Measurements from ENCODE around the gene BCR. TPM values are rescaled to one million over a fixed set of nuclear protein-coding genes. Genes with fewer than 3 reads are reported as not detected.

The BCR gene
- polyA plus RNA-seq, 1 donor from 2014 or later, result 57.5 TPM

GRCh38 chr22:23286296-23286695 is 106.0 kb downstream of the BCR start:
- Histone ChIP-seq H3F3A (ENCODE audit: insufficient read depth, low read length, poor library complexity, severe bottlenecking) (no peaks in the 10 kb centered on the region), H3K36me3 (ENCODE audit: insufficient read depth, low read length) (no peaks in the 10 kb centered on the region)

GRCh38 chr22:23287136-23288095 is 107.1 kb downstream of the BCR start:
- Histone ChIP-seq H3K27me3 (ENCODE audit: insufficient read depth, low read depth, low read length) (no peaks in the 10 kb centered on the region), H4K20me1 (ENCODE audit: insufficient read depth) (no peaks in the 10 kb centered on the region), H3K9ac (ENCODE audit: low read length) (no peak overlapping the region), H3K27ac (ENCODE audit: low read length) (no peak overlapping the region), H3K4me3 (ENCODE audit: low read length) (no peak overlapping the region), H3K9me3 (ENCODE audit: low read length) (no peaks in the 10 kb centered on the region), H3K79me2 (replicated peaks; ENCODE audit: insufficient read depth, low read length) (no peaks in the 10 kb centered on the region), H3K9me2 (ENCODE audit: insufficient read depth, low read length) (no peaks in the 10 kb centered on the region), H3F3A (ENCODE audit: insufficient read depth, low read length, poor library complexity, severe bottlenecking) (no peaks in the 10 kb centered on the region), H3K4me2 (ENCODE audit: low read length) (no peak overlapping the region), H3K36me3 (ENCODE audit: insufficient read depth, low read length) (no peaks in the 10 kb centered on the region), H2AFZ (ENCODE audit: low read depth, low read length) (no peak overlapping the region)
- TF ChIP-seq SMC3 (conservative IDR thresholded peaks at IDR 0.05; ENCODE audit: poor library complexity) (no peak), TAF1 (IDR thresholded peaks at IDR 0.05; ENCODE audit: low read depth) (no peak), POLR2AphosphoS5 (IDR thresholded peaks at IDR 0.05) (no peak), EZH2 (IDR thresholded peaks at IDR 0.05; ENCODE audit: borderline replicate concordance, insufficient read depth, low read length, poor library complexity, severe bottlenecking) (no peak), EP300 (conservative IDR thresholded peaks at IDR 0.05; ENCODE audit: poor library complexity, severe bottlenecking) (no peak), RAD21 (conservative IDR thresholded peaks at IDR 0.05) (no peak), MXI1 (conservative IDR thresholded peaks at IDR 0.05; ENCODE audit: poor library complexity, severe bottlenecking) (no peak)
- TF ChIP-seq, protein P1, sequence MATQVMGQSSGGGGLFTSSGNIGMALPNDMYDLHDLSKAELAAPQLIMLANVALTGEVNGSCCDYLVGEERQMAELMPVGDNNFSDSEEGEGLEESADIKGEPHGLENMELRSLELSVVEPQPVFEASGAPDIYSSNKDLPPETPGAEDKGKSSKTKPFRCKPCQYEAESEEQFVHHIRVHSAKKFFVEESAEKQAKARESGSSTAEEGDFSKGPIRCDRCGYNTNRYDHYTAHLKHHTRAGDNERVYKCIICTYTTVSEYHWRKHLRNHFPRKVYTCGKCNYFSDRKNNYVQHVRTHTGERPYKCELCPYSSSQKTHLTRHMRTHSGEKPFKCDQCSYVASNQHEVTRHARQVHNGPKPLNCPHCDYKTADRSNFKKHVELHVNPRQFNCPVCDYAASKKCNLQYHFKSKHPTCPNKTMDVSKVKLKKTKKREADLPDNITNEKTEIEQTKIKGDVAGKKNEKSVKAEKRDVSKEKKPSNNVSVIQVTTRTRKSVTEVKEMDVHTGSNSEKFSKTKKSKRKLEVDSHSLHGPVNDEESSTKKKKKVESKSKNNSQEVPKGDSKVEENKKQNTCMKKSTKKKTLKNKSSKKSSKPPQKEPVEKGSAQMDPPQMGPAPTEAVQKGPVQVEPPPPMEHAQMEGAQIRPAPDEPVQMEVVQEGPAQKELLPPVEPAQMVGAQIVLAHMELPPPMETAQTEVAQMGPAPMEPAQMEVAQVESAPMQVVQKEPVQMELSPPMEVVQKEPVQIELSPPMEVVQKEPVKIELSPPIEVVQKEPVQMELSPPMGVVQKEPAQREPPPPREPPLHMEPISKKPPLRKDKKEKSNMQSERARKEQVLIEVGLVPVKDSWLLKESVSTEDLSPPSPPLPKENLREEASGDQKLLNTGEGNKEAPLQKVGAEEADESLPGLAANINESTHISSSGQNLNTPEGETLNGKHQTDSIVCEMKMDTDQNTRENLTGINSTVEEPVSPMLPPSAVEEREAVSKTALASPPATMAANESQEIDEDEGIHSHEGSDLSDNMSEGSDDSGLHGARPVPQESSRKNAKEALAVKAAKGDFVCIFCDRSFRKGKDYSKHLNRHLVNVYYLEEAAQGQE (IDR thresholded peaks at IDR 0.05; ENCODE audit: borderline replicate concordance), result no peak
- TF ChIP-seq, protein P2, sequence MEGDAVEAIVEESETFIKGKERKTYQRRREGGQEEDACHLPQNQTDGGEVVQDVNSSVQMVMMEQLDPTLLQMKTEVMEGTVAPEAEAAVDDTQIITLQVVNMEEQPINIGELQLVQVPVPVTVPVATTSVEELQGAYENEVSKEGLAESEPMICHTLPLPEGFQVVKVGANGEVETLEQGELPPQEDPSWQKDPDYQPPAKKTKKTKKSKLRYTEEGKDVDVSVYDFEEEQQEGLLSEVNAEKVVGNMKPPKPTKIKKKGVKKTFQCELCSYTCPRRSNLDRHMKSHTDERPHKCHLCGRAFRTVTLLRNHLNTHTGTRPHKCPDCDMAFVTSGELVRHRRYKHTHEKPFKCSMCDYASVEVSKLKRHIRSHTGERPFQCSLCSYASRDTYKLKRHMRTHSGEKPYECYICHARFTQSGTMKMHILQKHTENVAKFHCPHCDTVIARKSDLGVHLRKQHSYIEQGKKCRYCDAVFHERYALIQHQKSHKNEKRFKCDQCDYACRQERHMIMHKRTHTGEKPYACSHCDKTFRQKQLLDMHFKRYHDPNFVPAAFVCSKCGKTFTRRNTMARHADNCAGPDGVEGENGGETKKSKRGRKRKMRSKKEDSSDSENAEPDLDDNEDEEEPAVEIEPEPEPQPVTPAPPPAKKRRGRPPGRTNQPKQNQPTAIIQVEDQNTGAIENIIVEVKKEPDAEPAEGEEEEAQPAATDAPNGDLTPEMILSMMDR (IDR thresholded peaks at IDR 0.05; ENCODE audit: poor library complexity, severe bottlenecking), result no peak

More at GRCh38 chr22:23286296-23286695, 106.0 kb downstream of the BCR start:
- Histone ChIP-seq H3K9me2 (ENCODE audit: insufficient read depth, low read length) (no peaks in the 10 kb centered on the region), H4K20me1 (ENCODE audit: insufficient read depth) (no peaks in the 10 kb centered on the region), H3K9ac (ENCODE audit: low read length) (no peak overlapping the region), H3K4me2 (ENCODE audit: low read length) (no peak overlapping the region), H3K27ac (ENCODE audit: low read length) (no peak overlapping the region), H3K27me3 (ENCODE audit: insufficient read depth, low read depth, low read length) (no peaks in the 10 kb centered on the region), H3K4me3 (ENCODE audit: low read length) (no peak overlapping the region), H3K79me2 (replicated peaks; ENCODE audit: insufficient read depth, low read length) (no peaks in the 10 kb centered on the region), H3K9me3 (ENCODE audit: low read length) (no peaks in the 10 kb centered on the region), H2AFZ (ENCODE audit: low read depth, low read length) (no peak overlapping the region)
- TF ChIP-seq POLR2AphosphoS5 (IDR thresholded peaks at IDR 0.05) (no peak), MXI1 (conservative IDR thresholded peaks at IDR 0.05; ENCODE audit: poor library complexity, severe bottlenecking) (no peak), RAD21 (conservative IDR thresholded peaks at IDR 0.05) (no peak), EP300 (conservative IDR thresholded peaks at IDR 0.05; ENCODE audit: poor library complexity, severe bottlenecking) (no peak), SMC3 (conservative IDR thresholded peaks at IDR 0.05; ENCODE audit: poor library complexity) (no peak)
- TF ChIP-seq, protein P2 (IDR thresholded peaks at IDR 0.05; ENCODE audit: poor library complexity, severe bottlenecking), result no peak
